Thyroid gland (tissue), 4 donors: ENCODE data around the gene METTL26.

Experiments
- CTCF ChIP-seq, 6 experiments: fragments of 200-600 bp in 3 of 6; fragments of 450-650 bp in 3 of 6; sonication (generic) in 3 of 6; IDR thresholded peaks; one replicate each; pipeline ENCODE4 v1.5.1; 2016 to 2019; ENCODE audit warnings: antibody characterized with exemption in 6 of 6, mild to moderate bottlenecking in 2 of 6, inconsistent platforms in 1 of 6, moderate library complexity in 1 of 6
- POLR2A ChIP-seq, 2 donors: fragments of 450-650 bp; IDR thresholded peaks; one replicate each; pipeline ENCODE4 v1.6.1; 2017; ENCODE audit warnings: antibody characterized with exemption in 2 of 2, mild to moderate bottlenecking in 2 of 2, moderate library complexity in 1 of 2

- peak in 2 of 6 experiments; percentile 7 to 9 for TF ChIP-seq CTCF (IDR thresholded peaks at IDR 0.05)
- TF ChIP-seq POLR2A (IDR thresholded peaks at IDR 0.05) = peak in 1 of 2 donors; percentile 87
These were observed 47.0 kb downstream of the METTL26 start for GRCh38 chr16:588889-589657.
